Fibroblast of skin of right biceps (primary cell): ENCODE measurements around the gene FAM89B.

Experiments
- DNase-seq: peaks from one replicate; pipeline ENCODE4 v3.0.0-alpha.2; 2013

FAM89B gene

GRCh38 chr11:65539744-65540289 is 32.5 kb upstream of the FAM89B start:
- no peak for DNase-seq

- DNase-seq, result peak; percentile 87
Observed at GRCh38 chr11:65540290-65541092, 31.8 kb upstream of the FAM89B start.

GRCh38 chr11:65541093-65541982 is 31.0 kb upstream of the FAM89B start:
- DNase-seq, result no peak

GRCh38 chr11:65542738-65543390 is 29.5 kb upstream of the FAM89B start:
- DNase-seq, result no peak

GRCh38 chr11:65545853-65546216 is 26.5 kb upstream of the FAM89B start:
- no peak for DNase-seq

GRCh38 chr11:65546217-65546958 is 25.9 kb upstream of the FAM89B start:
- no peak for DNase-seq

GRCh38 chr11:65547446-65548125 is 24.8 kb upstream of the FAM89B start:
- no peak for DNase-seq

GRCh38 chr11:65548395-65548794 is 23.9 kb upstream of the FAM89B start:
- no peak for DNase-seq

- DNase-seq, result no peak
Observed at GRCh38 chr11:65549096-65549495, 23.2 kb upstream of the FAM89B start.

- DNase-seq, result no peak
Observed at GRCh38 chr11:65551572-65552387, 20.6 kb upstream of the FAM89B start.

GRCh38 chr11:65552388-65552951 is 19.9 kb upstream of the FAM89B start:
- DNase-seq, result no peak

GRCh38 chr11:65553301-65554001 is 18.9 kb upstream of the FAM89B start:
- no peak for DNase-seq

- no peak for DNase-seq
Observed at GRCh38 chr11:65554057-65554818, 18.1 kb upstream of the FAM89B start.

- DNase-seq, result no peak
Observed at GRCh38 chr11:65554842-65555430, 17.4 kb upstream of the FAM89B start.

- DNase-seq, result peak; percentile 87
Observed at GRCh38 chr11:65555693-65556231, 16.6 kb upstream of the FAM89B start.

GRCh38 chr11:65556470-65557279 is 15.7 kb upstream of the FAM89B start:
- no peak for DNase-seq

- DNase-seq, result no peak
Observed at GRCh38 chr11:65557280-65558001, 14.9 kb upstream of the FAM89B start.
